UCSD-AML1 (cell line): ENCODE measurements around the gene MCF2L2.
A peak's percentile ranks its signal among the peaks of the same experiment; 100 is the strongest.
"Not testable (repeated sequence)": the region's sequence is repeated elsewhere in the genome, so short reads cannot be mapped to it uniquely, and the experiment has no call there.

Experiments
- DNase-seq: peaks from one replicate; lab custom pipeline; 2025; ENCODE audit not compliant: unreplicated experiment; lab: John Stamatoyannopoulos, UW

Gene MCF2L2

DNA sequence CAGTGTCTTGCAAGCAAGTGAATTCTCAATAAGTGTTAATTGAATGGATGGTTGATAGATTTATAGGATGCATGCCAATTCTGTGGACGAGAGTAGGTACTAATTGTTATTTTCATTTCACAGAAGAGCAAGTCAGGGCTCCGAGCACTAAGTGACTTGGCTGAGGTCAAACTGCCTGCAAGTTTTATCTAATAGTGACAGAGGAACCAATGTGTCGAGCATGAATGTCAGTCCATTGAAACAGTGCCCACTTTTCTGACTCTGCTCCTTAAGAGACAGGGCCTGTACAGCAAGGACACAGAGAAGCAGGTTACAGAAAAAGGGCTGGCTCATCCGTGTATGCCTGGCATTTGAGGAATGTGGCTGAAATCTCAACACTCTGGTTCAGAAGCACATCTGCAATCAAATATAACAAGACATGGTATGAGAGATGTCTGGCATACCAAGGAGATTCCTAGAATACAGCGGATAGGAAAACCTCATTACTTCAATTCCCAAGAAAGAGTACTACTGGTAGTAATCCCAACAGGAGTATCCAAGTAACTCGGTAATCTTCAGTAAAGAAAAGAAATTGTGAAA is 181.3 kb downstream of the MCF2L2 start:
- DNase-seq, result no peak

DNA sequence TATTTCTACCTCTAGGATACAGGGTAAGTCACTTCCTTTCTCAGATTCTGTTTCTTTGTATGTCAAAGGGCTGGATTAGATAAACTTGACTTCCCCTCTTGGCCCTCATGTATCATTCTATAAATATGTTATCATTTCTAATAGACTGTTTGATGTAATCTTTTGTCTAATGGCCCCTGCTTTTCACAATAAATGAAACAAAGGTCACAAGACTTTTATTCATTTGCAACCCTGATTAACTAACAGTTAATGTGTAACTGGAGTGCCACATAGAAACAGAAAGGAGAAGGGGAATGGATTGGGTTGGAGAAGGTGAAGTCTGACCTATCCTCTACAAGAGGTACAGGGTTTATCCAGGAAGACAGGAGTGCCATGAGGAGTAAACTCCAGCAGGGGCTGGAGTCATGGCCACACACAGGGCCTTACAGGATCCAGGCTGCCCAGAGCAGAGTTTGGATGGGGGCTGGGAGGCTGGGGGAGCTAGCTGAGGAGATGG is 183.4 kb downstream of the MCF2L2 start:
- no peak for DNase-seq

DNA sequence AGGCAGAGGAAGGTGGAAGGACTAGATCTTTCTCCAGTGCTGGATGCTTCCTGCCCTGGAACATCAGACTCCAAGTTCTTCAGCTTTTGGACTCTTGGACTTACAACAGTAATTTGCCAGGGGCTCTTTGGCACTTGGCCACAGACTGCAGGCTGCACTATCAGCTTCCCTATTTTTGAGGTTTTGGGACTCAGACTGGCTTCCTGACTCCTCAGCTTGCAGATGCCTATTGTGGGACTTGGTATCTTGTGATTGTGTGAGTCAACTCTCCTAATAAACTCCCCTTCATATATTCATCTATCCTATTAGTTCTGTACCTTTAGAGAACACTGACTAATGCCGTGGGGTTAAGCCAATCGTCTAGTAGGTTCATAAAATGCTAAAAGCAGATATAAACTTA is 184.2 kb downstream of the MCF2L2 start:
- peak; percentile 70 for DNase-seq

DNA sequence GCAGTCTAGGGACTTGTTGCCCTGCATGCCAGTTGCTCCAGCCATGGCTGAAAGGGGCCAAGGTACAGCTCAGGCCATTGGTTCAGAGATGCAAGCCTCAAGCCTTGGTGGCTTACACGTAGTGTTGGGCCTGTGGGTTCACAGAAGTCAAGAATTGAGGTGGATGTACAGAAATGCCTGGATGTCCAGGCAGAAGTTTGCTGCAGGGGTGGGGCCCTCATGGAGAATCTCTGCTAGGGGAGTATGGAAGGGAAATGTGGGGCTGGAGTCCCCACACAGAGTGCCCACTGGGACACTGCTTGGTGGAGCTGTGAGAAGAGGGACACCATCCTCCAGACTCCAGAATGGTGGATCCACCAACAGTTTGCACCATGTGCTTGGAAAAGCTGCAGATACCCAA is 186.0 kb downstream of the MCF2L2 start:
- no peak for DNase-seq

DNA sequence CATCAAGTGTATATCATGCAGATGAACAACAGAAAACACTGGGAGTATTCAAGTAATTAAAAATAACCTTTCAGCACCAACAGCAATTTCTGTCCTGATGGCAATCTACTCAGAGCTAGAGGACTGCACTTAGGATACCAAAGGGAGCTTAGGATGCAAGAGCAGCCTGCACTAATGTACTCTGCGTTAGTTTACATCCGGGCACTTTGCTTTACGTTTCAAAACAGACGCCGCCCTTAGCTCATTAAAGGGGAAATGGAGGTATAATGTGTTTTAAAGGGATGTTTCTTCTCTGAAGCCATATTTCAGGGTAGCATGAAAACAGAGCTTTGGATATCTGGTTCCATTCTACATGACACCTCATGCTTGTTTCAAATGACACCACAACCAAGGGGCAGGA is 189.4 kb downstream of the MCF2L2 start:
- no peak for DNase-seq

DNA sequence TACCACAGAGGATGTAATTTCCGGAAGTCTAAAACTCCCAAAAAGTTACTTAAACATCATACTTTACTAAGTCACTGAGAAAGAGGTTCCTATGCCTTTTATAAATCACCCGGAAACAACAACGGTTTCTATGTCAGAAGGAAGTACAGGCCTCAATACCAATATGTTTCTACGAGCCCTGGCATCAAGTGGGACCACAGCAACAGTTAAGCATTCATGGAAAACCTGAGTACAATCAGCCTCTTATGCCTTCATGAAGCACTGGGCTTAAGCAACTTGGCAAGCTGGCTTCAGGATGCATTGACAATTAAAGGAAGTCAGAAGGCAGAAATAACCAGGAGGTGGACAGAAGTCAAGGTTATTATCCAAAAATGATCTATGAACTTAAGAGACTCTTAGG is 194.5 kb downstream of the MCF2L2 start:
- DNase-seq, result no peak

DNA sequence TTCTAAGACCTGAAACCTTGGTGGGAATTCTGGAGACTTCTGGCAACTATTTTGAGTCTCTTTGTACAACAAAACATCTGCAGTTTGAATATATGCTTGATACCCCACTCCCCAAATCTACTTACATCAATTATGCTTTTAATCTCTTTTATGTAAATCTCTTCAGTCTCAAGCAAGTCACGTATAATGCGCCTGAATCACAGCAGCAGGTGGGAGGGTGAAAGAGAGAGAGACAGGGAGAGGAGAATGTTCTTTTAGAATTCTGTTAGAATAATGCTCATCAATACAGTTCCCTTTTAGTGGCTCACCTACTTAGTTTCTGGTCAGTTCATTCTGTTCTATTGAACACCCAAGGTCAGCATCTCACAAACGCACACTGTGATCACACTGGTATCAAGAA is 197.6 kb downstream of the MCF2L2 start:
- no peak for DNase-seq

DNA sequence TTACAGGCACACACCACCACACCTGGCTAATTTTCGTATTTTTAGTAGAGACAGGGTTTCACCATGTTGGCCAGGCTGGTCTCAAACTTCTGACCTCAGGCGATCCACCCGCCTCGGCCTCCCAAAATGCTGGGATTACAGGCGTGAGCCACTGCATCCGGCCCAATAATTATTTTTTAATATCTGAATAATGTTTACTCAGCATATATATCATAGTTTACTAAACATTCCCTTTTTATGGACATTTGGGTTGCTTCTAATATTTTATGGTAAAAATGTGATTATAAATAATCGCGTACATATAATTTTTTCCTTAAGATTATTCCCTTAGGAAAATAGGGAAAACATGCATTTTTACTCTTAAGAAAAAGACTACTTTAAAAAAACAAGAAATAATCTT is 198.2 kb downstream of the MCF2L2 start:
- DNase-seq, result not testable (repeated sequence)

DNA sequence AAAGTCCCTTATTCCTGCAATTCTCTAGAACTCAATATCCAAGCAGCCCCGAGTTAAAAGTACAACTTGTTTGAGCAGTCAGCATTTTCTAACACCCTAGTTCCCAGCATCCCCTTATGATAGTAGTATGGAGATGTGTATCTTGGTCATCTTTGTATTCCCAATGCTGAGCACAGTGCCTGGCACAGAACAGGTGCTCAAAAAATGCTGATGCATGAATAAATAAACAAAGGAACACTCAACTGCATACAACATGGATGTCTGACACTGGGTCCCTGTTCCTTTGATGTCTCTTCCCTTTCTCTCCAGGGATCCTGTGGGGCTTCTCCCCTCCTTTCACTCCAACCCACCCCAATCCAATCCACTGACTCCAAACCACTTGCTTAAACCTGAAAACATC is 199.2 kb downstream of the MCF2L2 start:
- no peak for DNase-seq

DNA sequence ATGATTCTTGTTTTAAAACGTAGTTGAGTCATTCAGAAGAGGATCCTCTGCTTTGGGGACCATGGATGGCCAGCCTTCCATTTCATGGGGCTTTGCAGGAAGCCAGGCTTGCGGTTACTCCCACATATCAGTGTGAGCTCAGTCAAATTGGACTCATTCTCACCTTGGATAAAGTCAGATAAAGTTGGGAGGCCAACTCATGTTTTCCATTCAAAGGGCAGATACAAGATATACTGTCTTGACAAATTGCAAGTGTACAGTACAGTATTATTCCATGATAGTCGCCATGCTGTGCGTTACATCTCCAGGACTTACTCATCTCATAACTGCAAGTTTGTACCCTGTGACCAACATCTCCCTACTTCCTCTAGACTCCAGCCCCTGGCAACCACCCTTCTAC is 200.8 kb downstream of the MCF2L2 start:
- no peak for DNase-seq

DNA sequence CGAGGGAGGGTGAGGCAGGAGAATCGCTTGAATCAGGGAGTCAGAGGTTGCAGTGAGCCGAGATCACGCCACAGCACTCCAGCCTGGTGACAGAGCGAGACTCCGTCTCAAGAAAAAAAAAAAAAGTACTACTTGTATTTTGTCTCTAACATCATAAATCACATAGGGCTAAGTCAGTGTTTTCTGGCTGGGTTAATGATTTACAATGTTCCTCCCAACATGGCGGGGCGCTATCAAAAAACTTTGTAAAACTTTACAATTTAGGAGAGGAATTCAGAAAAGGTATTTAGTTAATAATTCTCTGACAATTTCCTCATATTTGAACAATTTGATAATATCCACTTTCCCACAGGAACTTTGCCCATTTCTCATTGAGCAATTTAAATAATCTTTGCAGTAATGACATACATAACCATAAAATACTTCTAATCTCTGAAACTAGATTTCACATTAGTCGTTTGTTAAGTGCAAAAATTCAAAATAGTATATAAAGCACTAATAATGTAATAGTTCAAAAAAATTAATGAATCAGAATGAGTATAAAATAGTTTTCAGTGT is 202.0 kb downstream of the MCF2L2 start:
- DNase-seq, result no peak

DNA sequence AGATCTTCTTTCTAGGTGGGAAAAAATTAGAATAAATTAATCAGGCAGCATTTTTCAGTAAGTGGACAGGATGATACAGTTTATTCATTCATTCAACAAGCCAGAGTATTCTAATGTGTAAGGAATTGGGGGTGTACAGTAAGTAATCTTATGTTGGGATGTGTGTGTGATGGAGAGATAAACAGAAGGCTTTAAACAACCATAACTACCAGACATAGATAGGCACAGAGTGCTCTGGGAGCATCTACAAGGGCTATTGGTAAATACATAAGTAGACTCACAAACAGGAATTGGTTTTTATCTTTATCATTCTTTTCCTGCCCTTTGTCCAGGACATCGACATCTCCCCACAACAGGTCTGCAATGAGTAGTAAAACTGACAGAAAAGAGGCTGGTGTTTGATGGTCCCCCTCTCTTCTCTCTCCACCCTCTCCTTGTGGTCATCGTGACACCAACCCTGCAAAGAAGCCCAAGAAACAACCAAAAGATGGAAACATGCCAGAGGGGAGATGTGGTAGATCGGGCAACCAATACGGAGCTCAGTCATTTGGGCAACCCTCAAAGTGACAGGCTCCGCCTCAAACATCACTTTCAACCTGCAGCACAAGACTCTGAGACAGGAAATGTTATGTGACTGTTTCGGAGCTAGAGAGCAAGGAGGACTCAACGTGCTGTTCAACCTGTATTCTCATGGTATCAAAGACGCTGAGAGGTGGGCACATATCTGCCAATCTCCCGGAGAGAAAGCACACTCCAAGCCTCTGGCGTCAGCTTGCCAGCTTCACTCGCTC is 204.0 kb downstream of the MCF2L2 start:
- DNase-seq, result no peak

DNA sequence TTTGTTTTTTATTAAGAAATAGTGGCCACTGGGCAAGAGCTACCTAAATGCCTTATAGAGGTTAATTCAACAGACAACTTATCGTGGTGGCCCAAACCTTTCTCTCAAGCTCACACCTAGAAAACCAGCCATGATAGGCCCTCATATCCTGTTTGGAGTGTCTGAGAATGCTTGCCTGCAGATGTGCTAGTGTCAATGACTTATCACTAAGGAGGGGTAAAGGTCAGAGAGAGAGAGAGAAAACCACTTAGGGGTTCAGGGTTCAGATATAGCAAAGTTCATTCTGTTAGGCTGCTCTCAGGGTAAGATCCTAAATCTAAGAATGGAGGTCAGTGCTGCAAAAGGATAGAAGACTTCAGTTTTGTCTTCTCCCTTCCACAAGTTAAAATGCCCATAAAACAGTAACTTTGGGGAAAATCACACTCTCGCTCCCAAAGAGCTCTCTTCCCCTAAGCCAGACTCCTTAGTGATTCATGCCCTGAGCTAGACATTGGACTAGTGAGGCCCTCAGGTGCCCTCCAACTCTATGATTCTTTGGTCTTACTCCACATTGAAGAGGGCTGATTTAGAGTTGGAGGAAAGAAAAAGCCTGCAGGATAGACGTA is 205.7 kb downstream of the MCF2L2 start:
- DNase-seq, result no peak

DNA sequence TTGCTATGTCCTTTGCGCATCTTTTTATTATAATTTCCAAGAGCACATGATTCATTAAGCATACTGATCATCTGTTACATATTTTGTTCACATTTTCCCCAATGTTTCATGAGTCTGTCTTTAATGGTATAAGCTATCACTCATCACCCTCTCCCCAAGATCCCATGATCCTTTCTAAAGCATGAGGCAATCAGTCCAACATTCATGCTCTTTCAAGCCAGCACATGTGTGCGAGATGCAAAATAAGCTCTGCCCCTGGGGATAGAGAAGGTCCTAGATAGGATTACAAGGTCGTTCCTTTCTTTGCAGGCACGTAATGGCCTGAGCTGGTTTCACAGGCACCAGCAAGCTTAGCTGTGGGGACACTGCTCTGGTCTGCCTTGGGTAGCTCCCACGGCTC is 207.6 kb downstream of the MCF2L2 start:
- no peak for DNase-seq

DNA sequence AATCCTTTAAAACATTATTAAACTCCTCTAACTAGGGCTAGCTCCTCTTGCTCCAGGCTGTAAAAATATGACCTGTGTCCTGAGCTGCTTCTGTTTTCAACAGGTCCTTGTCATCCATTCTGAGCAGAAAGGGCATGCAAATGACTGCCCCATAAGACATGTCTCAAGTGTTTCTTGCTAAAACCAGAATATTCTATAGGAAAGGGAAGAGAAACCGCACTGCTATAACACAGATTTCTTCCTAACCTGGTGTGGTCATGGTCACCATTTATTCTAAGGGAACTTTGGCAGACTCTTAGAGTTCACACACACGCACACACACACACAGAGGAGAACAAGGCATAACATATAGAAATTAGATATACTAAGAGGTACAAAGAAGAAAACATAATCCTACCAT is 209.6 kb downstream of the MCF2L2 start:
- DNase-seq, result no peak

DNA sequence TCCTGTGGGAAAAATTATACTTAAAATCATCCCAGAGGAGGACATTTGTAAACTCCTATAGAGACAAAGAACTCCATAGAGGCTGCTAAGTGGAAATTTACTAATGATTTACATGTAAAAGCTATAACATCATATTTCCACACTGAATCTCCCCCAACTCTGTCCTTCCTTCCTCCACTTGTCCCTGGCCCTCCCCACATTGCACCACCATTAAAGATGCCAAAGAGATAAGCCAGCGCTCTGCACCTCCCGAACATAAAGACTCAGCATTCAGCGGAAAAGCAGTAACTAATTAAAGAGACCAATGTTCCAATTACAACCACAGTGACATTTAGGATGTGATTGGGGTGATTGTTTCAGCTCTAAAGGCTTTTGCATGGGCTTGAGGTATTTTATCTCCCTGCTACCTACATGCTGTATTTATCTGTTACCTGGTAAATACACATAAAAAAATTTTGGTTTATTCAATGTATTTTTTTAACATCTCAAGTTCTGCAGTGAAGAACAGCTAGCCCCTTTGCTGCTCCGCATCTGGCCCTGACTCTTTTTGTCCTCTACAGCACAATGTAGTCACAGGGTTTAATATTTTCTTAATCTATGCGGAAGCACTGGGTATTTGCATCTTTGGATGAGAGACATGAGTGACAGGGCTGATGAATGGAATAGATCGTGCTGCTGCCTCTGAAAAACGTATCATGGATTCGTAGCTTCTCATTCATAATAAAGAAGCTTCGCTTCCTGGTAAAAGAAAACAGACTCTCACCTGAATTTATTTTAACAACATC is 210.7 kb downstream of the MCF2L2 start:
- peak; percentile 16 for DNase-seq

DNA sequence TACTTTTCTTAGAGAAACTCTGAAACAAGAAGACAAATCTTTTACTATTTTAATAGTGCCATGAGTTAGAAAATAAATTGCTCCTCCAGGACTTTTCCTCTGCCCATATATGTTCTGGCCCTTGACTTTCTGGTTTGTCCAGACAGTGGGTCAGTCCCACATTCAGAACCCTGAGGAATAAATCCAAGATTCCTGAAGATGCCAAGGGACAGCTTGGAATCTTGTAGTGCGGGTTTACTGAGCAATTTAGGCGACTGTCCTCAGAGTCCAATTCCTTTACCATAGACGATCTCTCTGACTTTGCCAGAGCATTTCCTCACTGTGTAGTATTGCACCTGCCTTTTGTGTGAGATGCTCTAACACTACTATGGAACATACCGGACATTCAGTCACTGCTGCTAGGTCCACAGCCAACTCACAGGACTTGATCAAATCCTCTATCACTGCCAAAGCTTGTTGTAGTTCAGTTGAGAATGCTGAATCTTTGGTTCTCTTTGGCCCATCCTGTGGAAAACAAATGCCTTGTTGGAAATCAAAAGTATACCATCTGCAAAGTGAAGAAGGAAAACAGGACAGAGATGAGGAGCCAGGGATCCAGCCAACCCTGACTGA is 212.7 kb downstream of the MCF2L2 start:
- DNase-seq, result no peak

DNA sequence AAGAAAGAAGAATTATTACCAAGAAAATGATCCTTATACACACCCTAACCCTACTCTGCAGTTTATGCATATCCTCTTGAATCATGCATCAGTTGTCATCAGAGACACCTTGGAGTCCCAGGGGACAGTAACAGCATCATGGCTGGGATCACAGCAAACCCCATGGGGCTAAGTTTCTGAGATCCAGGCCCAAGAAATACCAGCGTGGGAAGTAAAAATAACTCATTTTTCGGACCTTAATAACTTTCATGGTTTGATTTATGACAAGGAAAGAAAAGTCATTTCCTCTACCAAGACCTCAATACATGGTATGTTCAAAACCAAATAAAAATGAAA is 214.2 kb downstream of the MCF2L2 start:
- DNase-seq, result no peak

DNA sequence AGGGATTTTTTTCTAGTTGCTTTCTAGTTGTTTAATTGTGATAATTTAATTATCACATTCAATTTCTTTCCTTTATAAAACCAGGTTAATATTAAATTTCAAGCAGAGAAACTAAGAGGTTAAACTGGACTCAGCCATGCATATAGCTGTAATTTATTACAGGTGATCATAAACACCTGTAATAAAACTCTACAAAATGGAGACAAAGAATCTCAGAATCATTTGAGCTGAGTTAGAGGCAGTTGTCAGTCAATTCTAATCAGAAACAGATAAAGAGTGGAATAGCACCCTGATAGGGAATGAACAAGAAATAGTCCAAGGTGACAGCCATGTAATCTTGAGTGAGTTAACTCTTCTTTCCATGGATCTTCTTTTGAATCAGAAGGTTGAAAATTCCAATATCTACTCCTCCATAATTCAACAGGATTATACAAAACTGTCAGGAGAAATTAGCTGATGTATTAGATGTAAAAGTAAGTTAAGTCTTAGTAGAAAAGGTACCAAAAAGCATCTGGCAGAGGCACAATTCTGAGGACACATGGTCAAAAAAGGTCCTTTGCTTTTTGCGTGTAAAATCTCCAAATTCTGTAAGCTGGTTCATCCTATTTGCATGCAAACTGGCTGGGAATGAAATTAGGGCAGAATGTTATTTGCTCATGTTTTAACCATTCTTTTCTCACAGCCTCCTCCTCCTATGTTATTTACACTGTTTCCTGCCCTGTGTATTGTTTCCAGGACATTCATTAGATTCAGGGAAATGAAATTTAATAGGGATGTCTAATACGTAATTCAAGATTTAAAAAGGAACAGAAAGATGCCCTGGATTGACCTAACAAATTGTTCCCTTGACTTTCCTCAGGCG is 214.8 kb downstream of the MCF2L2 start:
- DNase-seq, result no peak

DNA sequence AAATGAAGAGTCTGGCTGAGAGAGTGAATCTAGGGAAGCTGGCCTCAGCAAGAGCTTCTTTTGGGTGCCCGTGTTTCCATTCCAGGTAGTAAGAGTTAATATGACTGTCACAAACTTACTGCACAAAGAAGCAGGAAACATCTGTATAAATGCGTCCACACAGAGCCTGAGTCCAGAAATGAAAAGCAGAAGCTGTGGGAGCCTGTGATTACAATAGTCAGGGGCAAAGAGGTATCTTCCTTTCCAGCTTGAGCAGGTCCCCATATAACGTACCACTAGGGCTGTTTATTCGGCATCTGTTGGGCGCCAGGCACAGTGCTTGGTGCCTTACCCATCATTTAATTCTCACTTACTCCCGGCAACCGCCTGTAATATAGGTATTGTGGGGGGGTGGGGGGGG is 215.9 kb downstream of the MCF2L2 start:
- peak; percentile 53 for DNase-seq
